Measurements from ENCODE around the gene MYH10. TPM values are rescaled to one million over a fixed set of nuclear protein-coding genes. Genes with fewer than 3 reads are reported as not detected.

The MYH10 gene
- total RNA-seq, 1 experiment from 2014 or later: 1.6 TPM

DNA sequence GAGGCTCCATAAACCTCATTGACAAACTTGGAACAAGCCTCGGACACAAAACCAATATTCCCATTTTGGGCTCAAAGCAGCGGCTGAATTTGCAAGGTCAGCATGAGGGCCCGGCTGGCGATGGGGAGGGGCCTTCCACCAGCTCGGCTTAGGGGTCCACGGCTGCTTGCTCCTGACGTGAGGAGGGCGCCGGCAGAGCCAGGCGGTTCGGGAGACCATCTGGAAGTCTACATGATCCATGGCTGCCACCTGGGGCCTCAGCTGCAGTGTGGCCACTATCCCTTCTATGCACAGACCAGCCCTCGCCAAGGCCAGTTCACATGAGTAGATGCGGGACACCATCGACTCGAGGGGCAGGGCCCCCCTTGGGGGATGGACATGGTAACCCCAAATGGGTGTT, 155.7 kb downstream of the MYH10 start:
- Histone ChIP-seq H3K9me3 (ENCODE audit: insufficient read depth, low read depth) (no peaks in the 10 kb centered on the region), H3K4me2 (no peak overlapping the region), H3K27me3 (ENCODE audit: insufficient read depth, low read depth) (no peaks in the 10 kb centered on the region), H3K79me2 (ENCODE audit: low read depth) (no peaks in the 10 kb centered on the region), H2AFZ (no peak overlapping the region), H3K4me3 (no peak overlapping the region), H3K9me2 (ENCODE audit: insufficient read depth) (no peaks in the 10 kb centered on the region), H4K20me1 (ENCODE audit: insufficient read depth) (no peaks in the 10 kb centered on the region), H3K36me3 (ENCODE audit: low read depth) (no peaks in the 10 kb centered on the region), H3F3A (ENCODE audit: insufficient read depth, low read depth) (no peaks in the 10 kb centered on the region), H3K4me1 (replicated peaks; ENCODE audit: insufficient read depth) (no peaks in the 10 kb centered on the region), H3K27ac (no peak overlapping the region)
- no peak for DNase-seq
- no TSS peak for BruUV-seq (replicated peaks)
- POLR2A ChIA-PET (ENCODE audit: unreplicated experiment): no interaction called here
- intact Hi-C loops (cut with micrococcal nuclease; ENCODE audit: unreplicated experiment): no loop called here
- TF ChIP-seq, protein P1, sequence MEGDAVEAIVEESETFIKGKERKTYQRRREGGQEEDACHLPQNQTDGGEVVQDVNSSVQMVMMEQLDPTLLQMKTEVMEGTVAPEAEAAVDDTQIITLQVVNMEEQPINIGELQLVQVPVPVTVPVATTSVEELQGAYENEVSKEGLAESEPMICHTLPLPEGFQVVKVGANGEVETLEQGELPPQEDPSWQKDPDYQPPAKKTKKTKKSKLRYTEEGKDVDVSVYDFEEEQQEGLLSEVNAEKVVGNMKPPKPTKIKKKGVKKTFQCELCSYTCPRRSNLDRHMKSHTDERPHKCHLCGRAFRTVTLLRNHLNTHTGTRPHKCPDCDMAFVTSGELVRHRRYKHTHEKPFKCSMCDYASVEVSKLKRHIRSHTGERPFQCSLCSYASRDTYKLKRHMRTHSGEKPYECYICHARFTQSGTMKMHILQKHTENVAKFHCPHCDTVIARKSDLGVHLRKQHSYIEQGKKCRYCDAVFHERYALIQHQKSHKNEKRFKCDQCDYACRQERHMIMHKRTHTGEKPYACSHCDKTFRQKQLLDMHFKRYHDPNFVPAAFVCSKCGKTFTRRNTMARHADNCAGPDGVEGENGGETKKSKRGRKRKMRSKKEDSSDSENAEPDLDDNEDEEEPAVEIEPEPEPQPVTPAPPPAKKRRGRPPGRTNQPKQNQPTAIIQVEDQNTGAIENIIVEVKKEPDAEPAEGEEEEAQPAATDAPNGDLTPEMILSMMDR (conservative IDR thresholded peaks at IDR 0.05): no peak
- no peak for TF ChIP-seq EZH2 (IDR thresholded peaks at IDR 0.05; ENCODE audit: low read depth)
- CTCF ChIA-PET: no interaction called here

DNA sequence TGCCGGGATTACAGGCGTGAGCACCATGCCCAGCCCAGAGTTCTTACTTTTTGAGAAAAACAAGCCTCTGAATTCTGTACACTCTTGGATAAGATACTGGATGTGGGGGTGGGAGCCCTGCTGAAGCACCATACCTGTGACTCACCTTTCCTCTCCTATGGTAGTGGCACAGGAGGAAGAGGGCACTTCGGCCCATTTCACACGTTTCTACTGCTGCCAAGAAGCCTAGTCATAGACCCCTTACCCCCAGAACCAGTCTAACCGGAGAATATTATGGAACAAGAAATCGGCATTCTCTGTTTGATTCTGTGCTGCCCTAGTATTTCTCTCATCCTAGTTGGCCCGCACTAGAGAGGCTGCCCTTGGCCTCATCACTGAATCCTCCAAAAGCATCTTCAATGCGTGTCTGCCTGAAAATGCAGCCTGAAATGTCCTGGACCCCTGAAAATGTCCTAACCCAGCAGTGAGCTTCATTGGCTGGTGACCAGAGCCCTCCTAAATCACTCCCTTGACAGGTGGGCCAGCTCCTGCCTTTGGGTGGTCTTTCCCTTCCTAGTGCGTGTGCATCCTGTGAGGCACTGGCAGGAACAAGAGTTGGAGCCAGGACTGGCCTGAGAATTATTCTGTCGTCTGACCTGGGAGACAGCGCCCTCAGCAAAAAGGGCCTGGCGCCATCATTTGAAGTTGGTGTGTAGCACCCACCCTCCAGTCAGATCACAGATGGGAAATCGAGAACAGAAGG, 156.9 kb downstream of the MYH10 start:
- Histone ChIP-seq H3K4me3 (no peak overlapping the region), H3K79me2 (ENCODE audit: low read depth) (no peaks in the 10 kb centered on the region), H3K9me2 (ENCODE audit: insufficient read depth) (no peaks in the 10 kb centered on the region), H2AFZ (no peak overlapping the region), H3K36me3 (ENCODE audit: low read depth) (no peaks in the 10 kb centered on the region), H4K20me1 (ENCODE audit: insufficient read depth) (no peaks in the 10 kb centered on the region), H3K27me3 (ENCODE audit: insufficient read depth, low read depth) (no peaks in the 10 kb centered on the region), H3K4me2 (no peak overlapping the region), H3K27ac (no peak overlapping the region), H3K9me3 (ENCODE audit: insufficient read depth, low read depth) (no peaks in the 10 kb centered on the region), H3F3A (ENCODE audit: insufficient read depth, low read depth) (no peaks in the 10 kb centered on the region), H3K4me1 (replicated peaks; ENCODE audit: insufficient read depth) (no peaks in the 10 kb centered on the region)
- no peak for DNase-seq
- intact Hi-C loops (cut with micrococcal nuclease; ENCODE audit: unreplicated experiment): no loop called here
- CTCF ChIA-PET: no interaction called here
- POLR2A ChIA-PET (ENCODE audit: unreplicated experiment): no interaction called here
- TF ChIP-seq, protein P1 (conservative IDR thresholded peaks at IDR 0.05): no peak
- TF ChIP-seq EZH2 (IDR thresholded peaks at IDR 0.05; ENCODE audit: low read depth): no peak
- BruUV-seq (replicated peaks): no TSS peak

GRCh38 chr17:8472663-8473062, 157.9 kb downstream of the MYH10 start:
- H3K9me2 ChIP-seq (ENCODE audit: insufficient read depth): no peaks in the 10 kb centered on the region
- no TSS peak for BruUV-seq (replicated peaks)
- POLR2A ChIA-PET (ENCODE audit: unreplicated experiment): no interaction called here
- H3K27me3 ChIP-seq (ENCODE audit: insufficient read depth, low read depth): no peaks in the 10 kb centered on the region
- H3K27ac ChIP-seq: no peak overlapping the region
- no peaks in the 10 kb centered on the region for H4K20me1 ChIP-seq (ENCODE audit: insufficient read depth)
- H3K79me2 ChIP-seq (ENCODE audit: low read depth): no peaks in the 10 kb centered on the region
- intact Hi-C loops (cut with micrococcal nuclease; ENCODE audit: unreplicated experiment): no loop called here
- no peak overlapping the region for H2AFZ ChIP-seq
- no peaks in the 10 kb centered on the region for H3F3A ChIP-seq (ENCODE audit: insufficient read depth, low read depth)
- H3K4me3 ChIP-seq: no peak overlapping the region
- H3K4me1 ChIP-seq (replicated peaks; ENCODE audit: insufficient read depth): no peaks in the 10 kb centered on the region
- no peak overlapping the region for H3K4me2 ChIP-seq
- TF ChIP-seq EZH2 (IDR thresholded peaks at IDR 0.05; ENCODE audit: low read depth): no peak
- TF ChIP-seq, protein P1 (conservative IDR thresholded peaks at IDR 0.05): no peak
- H3K9me3 ChIP-seq (ENCODE audit: insufficient read depth, low read depth): no peaks in the 10 kb centered on the region
- H3K36me3 ChIP-seq (ENCODE audit: low read depth): no peaks in the 10 kb centered on the region
- CTCF ChIA-PET: no interaction called here
- no peak for DNase-seq

Data from PC-9 (cell line).